GM23338 (cell line): ENCODE results near the gene BTBD9. TPM values are rescaled to one million over a fixed set of nuclear protein-coding genes. Genes with fewer than 3 reads are reported as not detected.

ENCODE experiments used
- ATAC-seq: fragments of 200-7000 bp; cut with Tn5 transposase; 3 replicates; pipeline ENCODE4 v1.9.1; 2020
- DNase-seq: peaks from one replicate; pipeline ENCODE4 v3.0.0-alpha.2; 2015; ENCODE audit warnings: low spot score
- H2AFZ ChIP-seq: fragments of 200-600 bp; sonication (generic); 2 replicates; pipeline ENCODE4 v1.8.0; 2016; ENCODE audit warnings: antibody characterized with exemption, mild to moderate bottlenecking, moderate library complexity
- H3F3A ChIP-seq: fragments of 200-600 bp; sonication (generic); replicated peaks from 2 replicates; pipeline ENCODE4 v1.8.0; 2017; ENCODE audit warnings: antibody characterized with exemption, mixed run types, low read depth
- H3K27ac ChIP-seq: fragments of 200-600 bp; sonication (generic); 2 replicates; pipeline ENCODE4 v1.6.1; 2016; ENCODE audit warnings: low read depth
- H3K27me3 ChIP-seq: fragments of 200-600 bp; sonication (generic); 2 replicates; pipeline ENCODE4 v1.8.0; 2016; ENCODE audit warnings: mild to moderate bottlenecking, mixed run types, moderate library complexity; ENCODE audit not compliant: insufficient read depth
- H3K36me3 ChIP-seq: fragments of 200-600 bp; sonication (generic); 2 replicates; pipeline ENCODE4 v1.8.0; 2016; ENCODE audit warnings: mild to moderate bottlenecking; ENCODE audit not compliant: insufficient read depth
- H3K4me1 ChIP-seq: fragments of 200-600 bp; sonication (generic); 2 replicates; pipeline ENCODE4 v1.8.0; 2016; ENCODE audit warnings: mild to moderate bottlenecking, moderate library complexity; ENCODE audit not compliant: insufficient read depth
- H3K4me2 ChIP-seq: fragments of 200-600 bp; sonication (generic); 2 replicates; pipeline ENCODE4 v1.7.1; 2017; ENCODE audit warnings: mixed run types
- H3K4me3 ChIP-seq: fragments of 200-600 bp; sonication (generic); 2 replicates; pipeline ENCODE4 v1.6.1; 2016; ENCODE audit warnings: mixed run types
- H3K79me2 ChIP-seq: fragments of 200-600 bp; sonication (generic); replicated peaks from 2 replicates; pipeline ENCODE4 v1.8.0; 2017; ENCODE audit warnings: mild to moderate bottlenecking; ENCODE audit not compliant: insufficient read depth
- H3K9me2 ChIP-seq: fragments of 200-600 bp; sonication (generic); 2 replicates; pipeline ENCODE4 v1.8.0; 2017; ENCODE audit not compliant: insufficient read depth
- H4K20me1 ChIP-seq: fragments of 200-600 bp; sonication (generic); replicated peaks from 2 replicates; pipeline ENCODE4 v1.8.0; 2017; ENCODE audit warnings: mild to moderate bottlenecking; ENCODE audit not compliant: insufficient read depth
- H3K27ac Mint-ChIP-seq: 2 replicates; pipeline ENCODE4 v1.8.0; 2020; ENCODE audit warnings: inconsistent platforms, mild to moderate bottlenecking, moderate library complexity, mixed read lengths
- H3K27me3 Mint-ChIP-seq: 3 replicates; pipeline ENCODE4 v1.8.0; 2022; ENCODE audit warnings: low read depth, mild to moderate bottlenecking, moderate library complexity, mixed read lengths, inconsistent platforms; ENCODE audit not compliant: insufficient read depth, poor library complexity
- H3K36me3 Mint-ChIP-seq: 3 replicates; pipeline ENCODE4 v1.8.0; 2021; ENCODE audit warnings: low read depth, mild to moderate bottlenecking, inconsistent platforms, moderate library complexity, mixed read lengths
- H3K4me1 Mint-ChIP-seq: 3 replicates; pipeline ENCODE4 v1.8.0; 2020; ENCODE audit warnings: mild to moderate bottlenecking, inconsistent platforms, mixed read lengths
- H3K4me3 Mint-ChIP-seq: 3 replicates; pipeline ENCODE4 v1.8.0; 2021; ENCODE audit warnings: moderate library complexity, mild to moderate bottlenecking, inconsistent platforms, mixed read lengths
- H3K9me3 Mint-ChIP-seq: 3 replicates; pipeline ENCODE4 v1.8.0; 2020; ENCODE audit warnings: moderate library complexity, mild to moderate bottlenecking, inconsistent platforms, mixed read lengths
- CREB1 ChIP-seq: fragments of 250-450 bp; sonication (Bioruptor Pico); IDR thresholded peaks from 2 replicates; pipeline ENCODE4 v1.5.0; 2020; ENCODE audit warnings: low read depth, mild to moderate bottlenecking, moderate library complexity
- CTCF ChIP-seq, 2 experiments: fragments of 200-600 bp in 1 of 2; sonication (generic) in 1 of 2; conservative IDR thresholded peaks; 2 replicates each; pipeline versions ENCODE4 v1.5.1 to v1.6.1; 2016 to 2017; ENCODE audit warnings: antibody characterized with exemption in 2 of 2, low read depth in 2 of 2, mild to moderate bottlenecking in 2 of 2, moderate library complexity in 1 of 2
- ETS1 ChIP-seq: IDR thresholded peaks from 2 replicates; pipeline ENCODE4 v1.6.1; 2016; ENCODE audit warnings: antibody characterized with exemption
- EZH2 ChIP-seq: fragments of 200-600 bp; sonication (generic); IDR thresholded peaks from one replicate; pipeline ENCODE4 v1.8.0; 2017; ENCODE audit warnings: antibody characterized with exemption, mild to moderate bottlenecking, low read depth; ENCODE audit not compliant: unreplicated experiment
- EZH2phosphoT487 ChIP-seq: fragments of 200-600 bp; sonication (generic); IDR thresholded peaks from one replicate; pipeline ENCODE4 v1.8.1; 2018; ENCODE audit warnings: antibody characterized with exemption; ENCODE audit not compliant: unreplicated experiment
- JUNB ChIP-seq: IDR thresholded peaks from one replicate; pipeline ENCODE4 v1.6.1; 2016; ENCODE audit warnings: antibody characterized with exemption; ENCODE audit not compliant: unreplicated experiment
- NANOG ChIP-seq: IDR thresholded peaks from 2 replicates; pipeline ENCODE4 v1.6.1; 2016; ENCODE audit warnings: antibody characterized with exemption, borderline replicate concordance
- POLR2AphosphoS5 ChIP-seq: IDR thresholded peaks from 2 replicates; pipeline ENCODE4 v1.6.1; 2016; ENCODE audit warnings: antibody characterized with exemption, low read depth
- REST ChIP-seq: IDR thresholded peaks from one replicate; pipeline ENCODE4 v1.6.1; 2018; ENCODE audit warnings: antibody characterized with exemption; ENCODE audit not compliant: unreplicated experiment
- STAT1 ChIP-seq: IDR thresholded peaks from one replicate; pipeline ENCODE4 v1.6.1; 2016; ENCODE audit warnings: antibody characterized with exemption; ENCODE audit not compliant: unreplicated experiment
- ZNF114 ChIP-seq: fragments of 250-450 bp; sonication (Bioruptor Pico); IDR thresholded peaks from 2 replicates; pipeline ENCODE4 v1.5.0; 2020; ENCODE audit warnings: mild to moderate bottlenecking, moderate library complexity
- ZNF331 ChIP-seq: fragments of 250-450 bp; sonication (Bioruptor Pico); IDR thresholded peaks from 2 replicates; pipeline ENCODE4 v1.5.0; 2020; ENCODE audit warnings: low read depth, mild to moderate bottlenecking, moderate library complexity
- ZNF462 ChIP-seq: fragments of 250-450 bp; sonication (Bioruptor Pico); IDR thresholded peaks from 2 replicates; pipeline ENCODE4 v1.5.0; 2020; ENCODE audit warnings: mild to moderate bottlenecking, moderate library complexity
- polyA plus RNA-seq: library from polyadenylated mRNA; unstranded; fragments of >200 nt; fragmentation: Nextera tagmentation; extraction: Ambion mirVana; gene quantifications from 2 replicates; pipeline ENCODE4 v1.2.1, GENCODE V29; 2016
- total RNA-seq: library from RNA; depleted of rRNA; stranded (reverse); fragments of >200 nt; shearing (Covaris generic); gene quantifications from 2 replicates; pipeline ENCODE4 v1.2.3, GENCODE V29; 2014

BTBD9 gene
- total and polyA plus RNA-seq, 2 experiments from 2014 or later: 4.2 to 5.3 TPM

- Mint-ChIP-seq H3K27ac (no peak overlapping the region), H3K4me1 (peaks cover 45% of the 10 kb centered on the region), H3K36me3 (no peaks in the 10 kb centered on the region), H3K27me3 (no peaks in the 10 kb centered on the region), H3K4me3 (no peak overlapping the region), H3K9me3 (no peaks in the 10 kb centered on the region)
- Histone ChIP-seq H3K9me2 (peaks cover 3% of the 10 kb centered on the region; the same call in 1 of the 2 replicates), H3K36me3 (no peaks in the 10 kb centered on the region), H3K79me2 (no peaks in the 10 kb centered on the region), H3K27me3 (no peaks in the 10 kb centered on the region), H3F3A (no peaks in the 10 kb centered on the region), H2AFZ (no peak overlapping the region), H3K4me2 (no peak overlapping the region; the same call in 1 of the 2 replicates), H3K4me3 (no peak overlapping the region), H4K20me1 (no peaks in the 10 kb centered on the region), H3K4me1 (peaks cover 31% of the 10 kb centered on the region), H3K27ac (no peak overlapping the region)
- DNase-seq: no peak
- no peak for TF ChIP-seq EZH2
- no peak for TF ChIP-seq POLR2AphosphoS5
- TF ChIP-seq REST: no peak
- TF ChIP-seq CTCF (conservative IDR thresholded peaks at IDR 0.05; ENCODE audit: low read depth in 2 of 2): no peak
- no peak for TF ChIP-seq ZNF114 (CRISPR knock-in tag)
- no peak for TF ChIP-seq ZNF331 (CRISPR knock-in tag)
- no peak for TF ChIP-seq CREB1 (CRISPR knock-in tag)
- TF ChIP-seq STAT1: no peak
- no peak for TF ChIP-seq NANOG
- TF ChIP-seq JUNB: no peak
- TF ChIP-seq ETS1: no peak
- TF ChIP-seq ZNF462 (CRISPR knock-in tag): no peak
- TF ChIP-seq EZH2phosphoT487: no peak
- ATAC-seq: no peak
These were observed 160.4 kb downstream of the BTBD9 start for GRCh38 chr6:38479331-38479730.
